GM13976 (cell line): ENCODE results near the gene CYSTM1.

ENCODE experiments used
- DNase-seq: peaks from one replicate; pipeline ENCODE4 v3.0.0; 2012; ENCODE audit warnings: low spot score
- CTCF ChIP-seq: IDR thresholded peaks from 2 replicates; pipeline ENCODE4 v1.5.1; 2012; ENCODE audit warnings: borderline replicate concordance, mild to moderate bottlenecking; ENCODE audit not compliant: insufficient read depth; ENCODE audit errors: extremely low read depth, missing control alignments, control extremely low read depth
- in situ Hi-C: fragments of 300-500 bp; cut with MboI; formaldehyde crosslinking; loops from one replicate; pipeline ENCODE4 v1.12.0; 2022; ENCODE audit warnings: low sequenced_read_pairs, mixed read lengths, inconsistent platforms; ENCODE audit not compliant: unreplicated experiment

The CYSTM1 gene

GRCh38 chr5:140182803-140183367 lies 7.9 kb downstream of the CYSTM1 start:
- no peak for DNase-seq
- no peak for TF ChIP-seq CTCF
- in situ Hi-C loops, result no loop called here

- TF ChIP-seq CTCF, result no peak
- DNase-seq, result no peak
- in situ Hi-C loops, result no loop called here
Measured at GRCh38 chr5:140185409-140185808, 10.4 kb downstream of the CYSTM1 start.

GRCh38 chr5:140186267-140186671 lies 11.3 kb downstream of the CYSTM1 start:
- in situ Hi-C loops, result no loop called here
- no peak for DNase-seq
- TF ChIP-seq CTCF, result no peak

DNA sequence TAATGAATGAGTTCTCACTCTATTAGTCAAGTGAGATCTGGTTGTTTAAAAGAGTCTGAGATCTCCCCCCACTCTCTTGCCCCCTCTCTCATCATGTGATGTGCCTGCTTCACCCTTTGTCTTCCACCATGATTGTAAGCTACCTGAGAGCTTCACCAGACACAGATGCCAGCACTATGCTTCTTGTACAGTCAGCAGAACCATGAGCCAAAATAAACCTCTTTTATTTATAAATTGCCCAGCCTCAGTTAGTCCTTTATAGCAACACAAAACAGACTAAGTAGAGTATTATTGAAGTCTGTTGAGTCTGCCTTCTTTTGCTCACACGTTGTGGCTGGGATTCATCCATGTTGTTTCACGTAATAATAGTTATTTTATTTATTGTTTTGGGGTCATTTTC lies 14.3 kb downstream of the CYSTM1 start:
- no peak for TF ChIP-seq CTCF
- in situ Hi-C loops, result no loop called here

DNA sequence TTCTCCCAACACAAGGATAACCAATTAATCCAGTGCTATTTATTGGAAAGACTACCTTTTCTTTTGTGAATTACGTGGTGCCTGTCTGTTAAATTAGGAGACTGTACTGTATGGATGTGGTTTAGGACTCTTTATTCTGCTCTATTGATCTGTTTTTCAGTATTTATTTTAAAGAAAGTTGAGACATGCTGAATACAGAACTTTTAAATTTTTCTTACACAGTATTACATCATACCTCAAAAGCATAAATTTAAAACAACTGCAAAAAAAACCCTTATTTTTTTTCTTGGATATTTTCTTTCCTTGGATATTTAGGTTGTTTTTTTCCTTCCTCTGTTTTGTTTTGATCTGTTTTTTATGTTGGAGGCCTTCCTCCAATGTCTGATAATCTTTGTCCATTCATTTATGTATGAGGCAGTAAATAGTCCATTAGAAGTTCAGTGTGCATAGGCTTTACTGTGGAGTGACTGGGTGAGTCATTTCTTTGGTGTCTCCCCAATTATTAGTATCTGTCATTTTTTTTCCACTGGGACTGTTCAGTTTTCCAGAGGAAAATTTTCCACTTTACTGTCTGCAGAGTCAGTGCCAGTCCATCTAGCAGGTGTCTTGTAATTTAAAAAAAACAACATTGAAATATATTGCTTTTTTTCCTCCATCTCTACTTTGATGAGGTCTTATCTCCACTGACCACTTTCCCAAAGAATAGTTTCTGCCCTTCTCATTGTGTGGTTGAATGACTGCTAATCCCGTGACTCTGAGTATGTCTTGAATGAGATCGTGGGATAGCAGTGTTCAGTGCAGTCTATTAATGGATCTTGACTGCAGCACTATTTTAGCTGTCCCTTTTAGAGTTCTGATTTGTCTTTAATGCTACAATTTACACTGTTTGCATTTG lies 15.2 kb downstream of the CYSTM1 start:
- no peak for TF ChIP-seq CTCF
- DNase-seq, result no peak
- in situ Hi-C loops, result no loop called here

More for the DNA sequence above, 14.3 kb downstream of the CYSTM1 start:
- no peak for DNase-seq

- no peak for DNase-seq
- no peak for TF ChIP-seq CTCF
- in situ Hi-C loops, result no loop called here
Measured at GRCh38 chr5:140190872-140191218, 15.9 kb downstream of the CYSTM1 start.
